Stimulated activated CD8-positive, alpha-beta memory T cell treated with anti-CD3 and anti-CD28 coated beads, Interleukin-7, amount 100 ng/mL, for 48 hours (primary cell): ENCODE measurements around the gene FGFR4.
A peak's percentile ranks its signal among the peaks of the same experiment; 100 is the strongest.

Experiments
- DNase-seq, 2 donors: peaks; one replicate each; pipeline ENCODE4 v3.0.0-alpha.2; 2020; ENCODE audit warnings: low read depth in 1 of 2; ENCODE audit errors: extremely low read depth in 1 of 2

Gene FGFR4

DNA sequence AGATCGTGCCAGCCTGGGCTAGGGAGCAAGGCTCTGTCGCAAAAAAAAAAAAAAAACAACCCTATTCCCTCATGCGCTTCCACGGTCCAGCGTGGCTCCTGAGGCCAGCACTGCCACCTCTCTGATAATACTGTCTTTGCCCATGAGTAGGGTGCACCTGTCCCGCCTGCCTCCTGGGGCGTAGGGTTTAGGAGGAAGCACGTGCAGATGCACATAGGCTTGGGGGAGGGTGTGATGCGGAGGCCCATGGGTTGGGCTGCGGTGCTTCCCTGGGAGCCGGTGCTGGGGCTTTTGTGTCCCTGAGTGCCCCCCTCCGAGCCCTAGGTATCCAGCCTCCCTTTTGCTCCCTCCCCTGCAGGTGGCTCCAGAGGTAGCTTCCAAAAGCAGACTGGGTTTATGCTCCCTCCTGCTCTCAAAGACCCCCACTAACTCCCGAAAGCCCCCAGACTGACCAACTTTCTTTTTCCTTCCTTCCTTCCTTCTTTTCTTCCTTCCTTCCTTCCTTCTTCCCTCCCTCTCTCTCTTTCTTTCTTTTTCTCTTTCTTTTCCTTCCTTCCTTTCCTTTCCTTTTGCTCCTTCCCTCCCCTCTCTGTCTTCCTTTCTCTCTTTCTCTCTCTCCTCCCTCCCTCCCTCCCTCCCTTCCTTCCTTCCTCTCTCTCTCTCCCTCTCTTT lies 12.8 kb downstream of the FGFR4 start:
- DNase-seq = no peak

DNA sequence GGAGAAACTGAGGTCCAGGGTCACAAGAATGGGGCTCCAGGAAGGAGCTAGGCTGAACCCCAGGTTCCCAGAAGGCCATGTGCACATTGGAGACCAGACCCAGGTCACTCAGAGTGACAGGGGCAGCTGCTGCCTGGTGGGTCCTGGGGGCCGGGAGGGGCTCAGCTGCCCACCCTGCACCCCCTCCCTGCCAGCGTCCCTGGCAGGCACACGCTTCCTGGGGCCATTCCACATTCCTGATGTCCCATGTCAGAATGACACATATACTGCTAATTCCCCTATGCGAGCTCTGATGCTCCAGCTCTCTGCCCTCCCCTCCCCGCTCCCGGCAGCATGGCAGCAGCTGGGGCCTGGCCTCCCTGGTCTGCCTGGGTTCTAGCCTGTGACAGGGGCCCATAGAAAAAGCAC lies 14.0 kb downstream of the FGFR4 start:
- DNase-seq = no peak

DNA sequence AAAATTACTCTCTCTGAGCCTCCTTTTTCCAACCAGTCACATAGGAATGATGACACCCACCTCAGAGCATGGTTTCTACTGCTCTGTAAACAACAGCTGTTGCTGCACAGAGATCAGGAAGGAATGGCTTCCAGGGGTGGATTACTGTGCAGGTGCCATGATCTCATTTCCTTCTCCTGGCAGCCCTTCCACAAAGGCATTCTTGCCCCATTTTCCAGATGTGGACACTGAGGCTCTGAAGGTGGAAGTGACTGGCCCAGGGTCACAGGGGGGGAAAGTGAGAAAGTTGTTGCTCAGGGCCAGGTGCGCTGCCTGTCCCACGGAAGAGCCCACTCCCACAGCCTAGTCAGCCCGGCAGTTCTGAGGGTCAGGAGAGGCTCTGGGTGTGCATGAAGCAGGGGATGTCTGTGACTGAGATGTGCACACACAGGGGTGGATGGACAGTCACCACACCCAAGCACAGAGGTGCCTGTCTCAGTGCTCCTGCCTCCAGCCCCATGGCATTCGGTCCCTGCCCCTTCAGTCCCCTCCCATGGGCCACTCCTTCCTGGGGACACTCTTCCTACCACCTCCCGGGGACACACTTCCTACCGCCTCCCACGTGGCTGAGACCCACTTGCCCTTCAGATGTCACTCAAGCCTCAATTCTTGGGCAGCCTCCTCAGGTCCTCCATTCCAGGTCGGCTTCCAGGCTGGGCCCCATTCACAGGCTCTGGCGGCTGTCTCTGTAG lies 17.0 kb downstream of the FGFR4 start:
- DNase-seq = no peak

DNA sequence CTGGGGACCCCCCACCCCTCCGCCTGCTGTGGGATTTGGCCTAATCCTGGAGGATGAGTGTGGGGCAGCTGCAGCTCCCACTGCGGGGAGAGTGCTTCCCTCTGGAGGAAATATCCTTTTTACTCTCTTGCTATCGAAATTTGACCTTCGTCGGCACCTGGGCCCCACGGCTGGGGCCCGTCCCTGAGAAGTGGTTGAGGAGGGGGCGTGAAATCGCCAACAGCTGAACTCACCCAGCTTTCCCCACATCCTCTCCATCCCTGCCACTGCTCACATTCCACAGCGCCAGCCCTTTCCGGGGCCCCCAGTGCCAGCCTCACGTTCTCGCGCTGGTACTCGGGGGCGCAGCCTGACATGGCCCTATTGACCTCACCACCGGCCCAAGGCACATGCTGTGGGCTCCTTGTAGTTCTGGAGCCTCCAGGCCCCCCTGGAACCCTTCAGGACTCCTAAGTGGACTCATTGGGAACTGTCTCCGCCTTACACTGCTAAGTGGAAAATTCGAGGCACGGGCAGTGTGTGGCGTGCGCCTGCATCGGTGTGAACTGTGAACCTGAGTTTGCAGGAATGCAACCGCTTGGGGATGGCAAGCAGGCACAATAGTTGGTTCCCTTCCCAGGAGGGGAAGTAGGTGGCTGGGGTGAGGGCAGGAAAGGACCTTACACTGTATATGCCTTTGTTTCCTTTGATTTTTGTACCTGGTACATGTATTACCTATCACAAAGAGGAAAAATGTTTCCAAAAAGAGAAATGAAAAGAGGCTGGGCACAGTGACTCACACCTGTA lies 19.2 kb downstream of the FGFR4 start:
- no peak for DNase-seq

DNA sequence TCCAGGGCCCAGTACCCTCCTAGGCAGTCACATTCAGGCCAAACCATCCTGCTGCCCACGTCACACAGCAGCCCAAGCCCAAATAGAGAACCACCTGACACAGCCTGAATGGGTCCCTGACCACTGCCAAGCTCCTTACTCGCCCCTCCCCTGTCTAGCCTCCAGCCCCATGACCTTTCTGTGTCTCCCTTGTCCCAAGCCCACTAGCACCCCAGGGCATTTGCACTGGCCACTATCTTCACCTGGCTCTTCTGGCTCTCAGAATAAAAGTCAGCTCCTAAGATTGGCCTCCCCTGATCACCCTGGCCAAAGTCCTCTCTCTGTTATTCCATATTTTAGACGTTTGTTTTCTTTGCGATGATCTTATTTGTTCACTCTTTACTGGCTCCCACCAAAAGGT lies 20.4 kb downstream of the FGFR4 start:
- DNase-seq = no peak

DNA sequence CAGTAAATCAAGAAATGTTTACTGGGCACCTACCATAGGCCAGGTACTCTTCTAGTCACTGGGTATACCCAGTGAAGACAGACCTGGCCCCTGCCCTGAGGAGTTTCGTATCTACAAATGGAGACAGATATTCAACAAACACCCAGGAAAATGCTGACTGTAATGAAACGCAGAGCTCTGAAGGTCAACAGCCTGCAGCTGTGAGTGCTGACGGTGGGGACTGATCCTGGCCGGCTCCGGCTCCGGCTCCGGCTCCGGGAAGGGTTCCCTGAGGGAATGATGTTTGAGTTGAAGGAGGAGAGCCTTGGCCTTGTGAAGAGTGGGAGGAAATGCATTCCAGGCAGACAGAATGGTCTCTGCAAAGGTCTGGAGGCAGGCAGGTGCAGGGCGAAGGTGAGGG lies 23.1 kb downstream of the FGFR4 start:
- DNase-seq = no peak

DNA sequence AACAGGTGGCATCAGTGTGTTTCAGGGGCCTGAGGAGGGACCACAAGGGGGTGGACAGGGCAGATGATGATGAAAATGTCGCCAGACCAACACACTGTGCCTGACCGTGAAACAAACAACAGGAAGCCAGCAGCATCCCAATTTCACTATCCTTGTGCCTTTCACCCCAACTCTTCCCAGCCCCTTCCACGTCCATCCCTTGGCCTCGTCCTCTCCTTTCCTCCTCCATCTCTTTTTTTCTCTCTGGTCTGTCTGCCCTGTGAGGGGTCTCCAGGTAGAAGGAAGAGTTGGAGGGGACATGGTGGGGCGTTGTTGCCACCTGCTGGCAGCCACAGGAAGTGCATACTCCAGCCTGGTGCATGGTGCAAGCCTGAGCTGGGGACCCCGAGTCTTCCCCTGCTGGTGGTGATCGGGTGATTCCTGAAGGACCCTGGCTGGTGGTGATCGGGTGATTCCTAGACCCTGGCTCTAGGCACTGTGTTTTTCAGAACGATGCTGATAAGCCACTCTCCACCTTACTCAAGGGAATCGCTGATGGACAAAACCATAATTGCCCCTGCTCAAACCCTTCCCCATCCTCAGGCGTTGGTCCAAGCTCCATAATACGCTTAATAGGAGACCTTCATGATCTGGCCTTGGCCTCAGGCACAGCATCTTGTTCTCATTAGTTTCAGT lies 25.1 kb downstream of the FGFR4 start:
- peak; percentile 35 to 40 for DNase-seq

DNA sequence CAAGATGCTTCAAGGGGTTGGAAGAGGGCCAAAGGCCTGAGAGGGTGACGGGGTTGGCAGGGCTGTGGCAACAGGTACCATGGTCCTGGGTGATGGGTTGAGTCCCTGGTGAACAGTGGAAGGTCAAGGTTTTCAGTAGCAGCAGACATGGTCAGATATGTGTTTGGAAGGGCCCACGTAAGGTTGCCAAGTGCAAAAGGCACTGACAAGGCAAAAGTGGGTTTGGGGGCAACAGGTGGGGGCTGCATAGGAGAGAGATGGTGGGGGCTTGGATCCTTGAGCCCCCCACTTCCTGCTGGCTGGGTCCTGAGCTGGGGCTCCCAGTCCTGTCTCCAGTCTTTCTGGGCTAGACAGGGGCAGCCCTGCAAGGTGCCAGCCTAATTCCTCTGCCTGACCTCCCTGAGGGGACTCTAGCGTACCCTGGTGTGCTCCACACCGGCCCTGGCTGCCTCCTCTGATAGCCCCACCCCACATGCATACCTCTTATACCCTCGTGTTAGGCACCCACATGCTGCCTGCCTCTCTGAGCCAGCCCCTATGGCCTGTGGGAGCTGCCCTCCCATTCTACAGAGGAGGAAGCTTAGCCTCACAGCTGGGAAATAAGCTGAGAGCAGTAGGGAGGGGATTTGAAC lies 26.0 kb downstream of the FGFR4 start:
- DNase-seq = no peak

DNA sequence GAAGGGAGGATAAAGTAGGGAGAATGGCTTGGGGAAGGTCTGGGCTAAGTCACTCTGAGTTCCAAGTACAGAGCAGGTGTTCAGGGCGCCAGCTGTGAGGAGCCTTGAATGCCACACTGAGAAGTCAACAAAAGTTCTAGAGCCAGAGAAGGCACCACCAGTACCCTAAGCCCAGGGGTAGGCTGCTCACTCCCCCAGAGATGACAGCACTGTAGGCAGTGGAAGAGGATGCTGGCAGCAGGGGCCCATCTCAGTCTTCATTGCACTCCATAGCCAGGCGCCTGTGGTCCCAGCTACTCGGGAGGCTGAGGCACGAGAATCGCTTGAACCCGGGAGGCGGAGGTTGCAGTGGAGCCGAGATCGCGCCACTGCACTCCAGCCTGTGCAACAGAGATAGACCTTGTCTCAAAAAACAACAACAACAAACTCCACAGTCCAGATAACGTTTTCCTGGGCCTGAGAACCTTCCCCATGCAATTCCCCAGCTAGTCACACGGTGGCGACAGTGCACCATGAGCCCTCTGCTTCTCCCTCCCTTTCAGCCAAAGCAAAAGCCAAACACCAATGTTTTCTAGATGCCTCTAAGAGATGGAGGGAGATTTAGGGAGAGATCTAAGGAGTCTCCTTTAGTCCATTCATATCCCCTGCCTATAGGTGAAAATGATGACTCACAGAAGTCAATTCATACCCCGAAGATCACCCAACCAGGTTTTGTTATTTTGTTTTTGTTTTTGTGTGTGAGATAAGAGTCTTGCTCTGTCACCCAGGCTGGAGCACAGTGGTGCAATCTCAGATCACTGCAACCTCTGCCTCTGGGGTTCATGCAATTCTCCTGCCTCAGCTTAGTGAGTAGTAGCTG lies 27.1 kb downstream of the FGFR4 start:
- peak; percentile 38 to 54 for DNase-seq

DNA sequence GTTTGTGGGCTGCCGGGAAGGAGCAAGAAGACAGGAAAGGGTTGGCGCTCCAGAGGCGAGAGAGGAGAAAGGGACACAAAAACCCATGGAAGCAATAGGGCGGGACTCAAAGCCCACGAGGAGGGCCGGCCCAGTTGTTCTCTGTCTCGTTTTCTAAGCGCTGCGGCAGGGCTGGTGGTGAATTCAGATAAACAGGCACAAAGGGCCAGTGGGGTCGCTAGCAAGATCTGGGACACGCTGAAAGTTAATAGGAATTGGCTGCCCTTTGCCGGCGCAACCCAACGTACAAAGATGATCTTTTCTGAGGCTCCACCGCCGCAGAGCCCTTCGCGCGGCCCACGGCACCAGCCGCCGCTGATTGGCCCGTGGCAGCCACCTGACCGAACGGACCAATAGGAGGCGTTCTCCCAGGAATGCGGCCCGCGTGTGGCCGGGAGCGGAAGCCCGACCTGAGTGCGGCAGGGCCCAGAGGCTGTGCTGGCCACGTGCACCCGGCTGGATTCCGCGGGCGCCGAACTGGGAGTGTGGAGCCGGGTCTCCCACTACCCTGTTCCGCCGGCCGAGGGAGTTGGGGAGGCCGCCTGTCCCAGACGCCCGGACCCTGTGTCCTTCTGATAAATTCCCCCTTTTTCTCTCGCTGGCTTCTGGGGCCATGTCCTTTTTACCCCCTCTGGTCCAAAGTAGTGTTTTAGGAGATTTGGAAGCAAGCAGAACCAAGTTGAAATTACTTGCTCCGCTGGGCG lies 30.1 kb downstream of the FGFR4 start:
- DNase-seq = peak; percentile 73 to 75

DNA sequence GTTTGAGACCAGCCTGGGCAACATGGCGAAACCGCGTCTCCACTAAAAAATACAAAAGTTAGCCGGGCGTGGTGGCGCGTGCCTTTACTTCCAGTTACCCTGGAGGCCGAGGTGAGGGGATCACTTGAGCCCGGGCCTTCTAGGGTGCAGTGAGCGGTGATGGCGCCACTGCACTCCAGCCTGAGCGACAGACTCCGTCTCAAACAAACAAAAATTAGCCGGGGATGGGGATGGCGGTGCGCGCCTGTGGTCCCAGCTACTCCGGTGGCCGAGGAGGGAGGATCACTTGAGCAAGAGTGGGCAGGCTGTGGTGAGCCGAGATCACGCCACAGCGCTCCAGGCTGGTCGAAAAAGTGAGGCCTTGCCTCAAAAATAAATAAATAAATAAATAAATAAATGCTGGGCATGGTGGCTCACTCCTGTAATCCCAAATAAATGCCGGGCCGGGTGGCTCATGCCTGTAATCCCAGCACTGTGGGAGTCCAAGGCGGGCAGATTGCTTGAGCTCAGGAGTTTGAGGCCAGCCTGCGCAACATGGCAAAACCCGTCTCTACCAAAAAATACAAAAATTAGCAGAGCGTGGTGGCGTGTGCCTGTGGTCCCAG lies 30.8 kb downstream of the FGFR4 start:
- no peak for DNase-seq

DNA sequence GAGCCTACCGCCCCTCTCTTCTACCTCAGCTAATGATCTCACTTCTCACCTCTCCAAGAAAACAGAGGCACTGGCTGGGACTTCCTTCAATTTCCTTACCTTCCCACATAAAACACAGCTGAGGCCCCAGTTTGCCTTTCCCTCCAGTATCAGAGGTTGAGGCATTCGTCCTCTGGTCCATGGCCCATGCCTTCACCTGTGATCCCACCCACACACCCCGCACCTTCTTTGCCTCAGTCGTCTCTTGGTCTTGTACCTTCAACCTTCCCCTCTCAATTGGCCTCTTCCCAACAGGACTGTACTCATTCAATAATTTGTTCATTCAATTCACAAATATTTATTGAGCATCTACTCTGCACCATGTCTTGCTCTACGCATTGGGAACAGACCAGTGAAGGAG lies 35.9 kb downstream of the FGFR4 start:
- no peak for DNase-seq

DNA sequence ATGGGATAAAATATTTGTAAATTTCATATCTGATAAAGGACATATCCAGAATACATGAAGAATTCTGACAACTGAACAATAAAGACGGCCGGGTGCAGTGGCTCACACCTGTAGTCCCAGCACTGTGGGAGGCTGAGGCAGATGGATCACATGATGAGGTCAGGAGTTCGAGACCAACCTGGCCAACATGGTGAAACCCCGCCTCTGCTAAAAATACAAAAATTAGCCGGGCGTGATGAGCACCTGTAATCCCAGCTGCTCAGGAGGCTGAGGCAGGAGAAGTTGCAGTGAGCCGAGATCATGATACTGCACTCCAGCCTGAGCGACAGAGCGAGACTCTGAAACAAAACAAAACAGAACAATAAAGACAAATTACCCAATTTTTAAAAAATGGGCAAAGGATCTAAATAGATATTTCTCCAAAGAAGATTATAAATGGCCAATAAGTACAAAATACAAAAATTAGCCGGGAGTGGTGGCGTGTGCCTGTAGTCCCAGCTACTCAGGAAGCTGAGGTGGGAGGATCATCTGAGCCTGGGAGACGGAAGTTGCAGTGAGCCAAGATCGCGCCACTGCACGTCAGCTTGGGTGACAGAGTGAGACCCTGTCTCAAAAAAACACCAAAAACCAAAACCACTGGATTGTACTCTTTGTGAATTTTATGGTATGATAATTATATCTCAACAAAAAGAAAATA lies 37.2 kb downstream of the FGFR4 start:
- DNase-seq = no peak

DNA sequence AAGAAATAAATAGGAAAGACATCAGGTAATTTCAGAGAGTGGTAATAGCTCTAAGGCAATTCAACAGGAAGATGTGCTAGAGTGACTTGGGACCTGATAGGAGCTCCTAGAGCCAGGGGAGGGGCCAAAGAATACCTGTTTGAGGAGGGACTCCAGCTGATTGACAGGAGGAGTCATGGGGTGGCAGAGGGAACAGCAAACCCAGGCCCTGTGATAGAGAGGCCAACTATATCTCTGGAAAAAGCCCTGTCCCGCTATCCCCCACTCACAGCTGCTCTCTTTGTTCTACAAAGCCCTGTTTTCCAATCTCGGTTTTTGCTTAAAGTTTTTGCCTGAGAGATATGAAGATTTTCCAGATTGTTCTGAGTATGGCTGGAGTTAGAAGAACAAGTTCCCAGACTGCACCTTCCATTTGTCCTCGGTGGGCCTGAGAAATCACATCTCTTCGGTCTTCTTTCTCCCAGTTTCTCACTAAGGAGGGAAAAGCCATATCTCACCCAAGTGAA lies 37.8 kb downstream of the FGFR4 start:
- DNase-seq = no peak

DNA sequence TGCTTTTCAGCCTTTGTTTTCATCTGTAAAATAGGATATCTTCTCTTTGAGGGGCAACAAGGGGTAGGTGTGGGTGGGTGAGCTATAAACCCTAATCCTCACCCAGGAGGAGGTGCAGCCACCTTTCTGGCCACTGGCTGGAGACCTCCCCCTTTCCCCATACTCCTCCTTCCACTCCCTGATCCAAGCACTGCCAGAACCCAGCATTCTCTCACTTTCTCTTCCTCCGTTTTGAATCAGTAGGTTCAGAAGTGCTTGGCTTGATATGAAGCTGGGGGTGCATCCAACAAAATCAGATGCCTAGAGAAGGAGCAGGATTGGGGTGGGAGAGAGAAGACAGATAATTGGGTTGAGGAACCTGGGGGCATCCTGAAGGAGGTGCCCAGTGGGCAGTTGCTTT lies 40.1 kb downstream of the FGFR4 start:
- no peak for DNase-seq

DNA sequence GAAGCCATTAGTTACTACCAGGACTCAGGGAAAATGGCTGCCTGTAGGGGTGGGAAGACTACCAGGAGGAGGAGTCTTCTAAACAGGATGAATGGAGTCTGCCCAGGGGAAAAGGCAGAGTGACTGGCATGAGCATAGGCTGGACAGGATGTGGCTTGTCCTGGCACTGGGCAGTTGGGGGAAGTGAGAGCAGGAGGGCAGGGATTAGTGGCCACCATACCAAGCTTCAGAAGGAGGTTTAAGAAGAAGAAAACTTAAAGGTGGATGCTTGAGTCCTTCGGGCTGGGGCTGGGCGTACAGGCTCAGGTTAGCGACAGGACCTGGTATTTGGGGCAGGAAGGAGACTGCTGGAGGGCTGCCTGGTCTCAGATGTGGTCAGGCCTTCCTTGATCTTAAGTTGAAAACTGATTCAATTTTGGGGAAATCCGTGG lies 41.9 kb downstream of the FGFR4 start:
- DNase-seq = no peak

DNA sequence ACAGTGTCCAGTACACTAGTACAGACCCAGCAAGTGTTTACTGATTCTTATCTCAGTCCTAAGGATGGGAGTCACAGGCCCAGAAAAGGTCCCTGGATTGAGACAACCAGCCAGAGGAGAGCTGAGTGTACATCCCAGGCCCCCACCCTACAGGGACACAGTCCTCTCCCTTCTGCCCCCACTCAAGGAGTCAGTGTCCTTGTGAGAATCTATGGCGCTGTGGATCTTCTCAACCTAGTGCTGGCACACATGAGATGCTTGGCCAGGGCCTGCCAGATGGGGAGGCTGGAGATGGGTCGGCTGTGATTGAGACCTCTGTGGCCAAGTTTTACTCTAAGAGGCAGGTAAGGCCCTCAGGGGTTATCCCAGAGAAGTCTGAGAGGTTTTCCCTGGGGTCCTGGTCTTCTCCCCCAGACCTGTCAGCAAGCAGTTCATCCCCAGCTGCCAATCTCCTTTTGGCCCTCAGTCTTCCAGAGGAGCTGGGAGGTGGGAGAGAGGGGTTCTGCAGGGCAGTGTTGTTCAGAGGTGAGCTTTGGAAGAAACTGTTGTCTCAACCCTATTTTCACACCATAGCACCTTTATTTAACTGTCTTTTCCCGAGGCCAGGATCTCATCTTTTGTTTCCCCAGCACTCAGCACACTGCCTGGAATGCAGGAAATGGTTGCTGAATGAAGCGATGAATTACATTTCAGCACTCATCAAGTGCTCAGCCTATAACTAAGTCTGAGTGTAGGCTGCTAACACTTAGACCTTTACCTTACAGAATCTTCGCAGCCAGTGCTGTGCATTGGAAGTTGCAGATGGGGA lies 43.7 kb downstream of the FGFR4 start:
- no peak for DNase-seq
